BJ (cell line): ENCODE results near the gene IPO11. TPM values are rescaled to one million over a fixed set of nuclear protein-coding genes. Genes with fewer than 3 reads are reported as not detected.
"Not testable (repeated sequence)": the region's sequence is repeated elsewhere in the genome, so short reads cannot be mapped to it uniquely, and the experiment has no call there.

Source experiments
- CTCF ChIA-PET: fragments of 350-600 bp; formaldehyde crosslinking; extraction: SDS; loops from one replicate; lab custom pipeline; 2021; ENCODE audit warnings: antibody characterized with exemption, inconsistent platforms; lab: Yijun Ruan, JAX
- POLR2A ChIA-PET: fragments of 300-600 bp; sonication (Branson Sonifier 250); formaldehyde crosslinking; extraction: SDS; loops from one replicate; lab custom pipeline; 2021; ENCODE audit warnings: antibody characterized with exemption; lab: Charles Lee
- DNase-seq: peaks from one replicate; pipeline ENCODE4 v3.0.0-alpha.2; 2011; ENCODE audit warnings: low read depth
- H3K27me3 ChIP-seq: 2 replicates; pipeline ENCODE4 v1.6.0; 2011; ENCODE audit warnings: low read length; ENCODE audit not compliant: control insufficient read depth, insufficient read depth
- H3K36me3 ChIP-seq: 2 replicates; pipeline ENCODE4 v1.5.1; 2011; ENCODE audit warnings: low read length; ENCODE audit not compliant: control insufficient read depth, insufficient read depth
- H3K4me3 ChIP-seq: 2 replicates; pipeline ENCODE4 v1.5.1; 2011; ENCODE audit warnings: low read depth, mild to moderate bottlenecking, control low read depth, low read length
- polyA plus RNA-seq: library from polyadenylated mRNA; depleted of rRNA; stranded (reverse); fragments of >200 nt; gene quantifications from 2 replicates; pipeline ENCODE4 v1.2.3, GENCODE V29; 2011
- TF ChIP-seq, protein P1 (sequence below): IDR thresholded peaks from 2 replicates; pipeline ENCODE4 v1.5.1; 2011; ENCODE audit warnings: low read depth, mild to moderate bottlenecking, control low read depth, inconsistent platforms, low read length, moderate library complexity; ENCODE audit not compliant: insufficient read depth

The IPO11 gene
- polyA plus RNA-seq, 1 experiment, result 25.7 TPM

DNA sequence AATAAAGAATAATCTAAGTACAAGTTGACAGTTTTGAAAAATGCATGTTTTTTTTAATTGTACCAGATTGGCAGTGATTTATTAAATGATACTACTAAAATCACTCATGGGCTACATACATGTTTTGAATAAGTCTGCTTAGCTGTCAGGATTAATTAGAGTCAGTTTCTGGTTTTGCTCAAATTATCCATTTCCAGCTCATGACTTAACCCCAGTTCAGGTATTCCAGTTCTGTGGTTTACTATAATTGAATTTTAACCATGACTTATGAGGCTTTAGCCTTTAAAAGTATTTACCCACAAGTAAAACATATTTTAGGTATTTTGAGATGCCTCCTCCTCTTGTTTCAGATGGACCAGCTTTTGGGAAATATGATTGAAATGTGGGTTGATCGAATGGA is 148.2 kb downstream of the IPO11 start:
- POLR2A ChIA-PET, result no interaction called here
- TF ChIP-seq, protein P1, sequence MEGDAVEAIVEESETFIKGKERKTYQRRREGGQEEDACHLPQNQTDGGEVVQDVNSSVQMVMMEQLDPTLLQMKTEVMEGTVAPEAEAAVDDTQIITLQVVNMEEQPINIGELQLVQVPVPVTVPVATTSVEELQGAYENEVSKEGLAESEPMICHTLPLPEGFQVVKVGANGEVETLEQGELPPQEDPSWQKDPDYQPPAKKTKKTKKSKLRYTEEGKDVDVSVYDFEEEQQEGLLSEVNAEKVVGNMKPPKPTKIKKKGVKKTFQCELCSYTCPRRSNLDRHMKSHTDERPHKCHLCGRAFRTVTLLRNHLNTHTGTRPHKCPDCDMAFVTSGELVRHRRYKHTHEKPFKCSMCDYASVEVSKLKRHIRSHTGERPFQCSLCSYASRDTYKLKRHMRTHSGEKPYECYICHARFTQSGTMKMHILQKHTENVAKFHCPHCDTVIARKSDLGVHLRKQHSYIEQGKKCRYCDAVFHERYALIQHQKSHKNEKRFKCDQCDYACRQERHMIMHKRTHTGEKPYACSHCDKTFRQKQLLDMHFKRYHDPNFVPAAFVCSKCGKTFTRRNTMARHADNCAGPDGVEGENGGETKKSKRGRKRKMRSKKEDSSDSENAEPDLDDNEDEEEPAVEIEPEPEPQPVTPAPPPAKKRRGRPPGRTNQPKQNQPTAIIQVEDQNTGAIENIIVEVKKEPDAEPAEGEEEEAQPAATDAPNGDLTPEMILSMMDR, result no peak
- no peak overlapping the region for H3K4me3 ChIP-seq
- CTCF ChIA-PET, result no interaction called here
- H3K27me3 ChIP-seq, result no peaks in the 10 kb centered on the region
- H3K36me3 ChIP-seq, result no peaks in the 10 kb centered on the region
- DNase-seq, result no peak

GRCh38 chr5:62561896-62562295 is 149.3 kb downstream of the IPO11 start:
- no peaks in the 10 kb centered on the region for H3K27me3 ChIP-seq
- ChIA-PET CTCF (no interaction called here), POLR2A (no interaction called here)

DNA sequence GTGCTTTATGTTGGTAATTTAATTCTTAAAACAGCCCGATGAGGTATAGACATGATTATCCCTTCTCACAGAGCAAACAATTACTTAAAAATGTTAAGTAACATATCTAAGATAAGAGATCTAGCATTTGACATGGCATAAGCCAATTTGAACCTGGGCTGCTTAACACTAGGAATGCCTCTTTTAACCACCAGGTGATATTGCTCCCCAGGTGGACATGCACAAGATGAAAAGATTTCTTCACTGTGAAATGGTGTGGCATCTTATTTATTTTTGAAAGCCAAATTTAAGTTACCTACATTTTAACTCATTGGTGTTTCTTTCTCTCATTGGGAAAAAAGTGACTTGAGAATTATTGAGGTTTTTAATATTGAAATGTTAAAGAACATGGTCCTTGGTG is 150.3 kb downstream of the IPO11 start:
- no peaks in the 10 kb centered on the region for H3K36me3 ChIP-seq
- POLR2A ChIA-PET, result no interaction called here
- TF ChIP-seq, protein P1, result no peak
- no peaks in the 10 kb centered on the region for H3K27me3 ChIP-seq
- DNase-seq, result no peak
- CTCF ChIA-PET, result no interaction called here
- no peak overlapping the region for H3K4me3 ChIP-seq

More at GRCh38 chr5:62561896-62562295, 149.3 kb downstream of the IPO11 start:
- TF ChIP-seq, protein P1, result no peak
- DNase-seq, result no peak
- H3K36me3 ChIP-seq, result no peaks in the 10 kb centered on the region
- no peak overlapping the region for H3K4me3 ChIP-seq

DNA sequence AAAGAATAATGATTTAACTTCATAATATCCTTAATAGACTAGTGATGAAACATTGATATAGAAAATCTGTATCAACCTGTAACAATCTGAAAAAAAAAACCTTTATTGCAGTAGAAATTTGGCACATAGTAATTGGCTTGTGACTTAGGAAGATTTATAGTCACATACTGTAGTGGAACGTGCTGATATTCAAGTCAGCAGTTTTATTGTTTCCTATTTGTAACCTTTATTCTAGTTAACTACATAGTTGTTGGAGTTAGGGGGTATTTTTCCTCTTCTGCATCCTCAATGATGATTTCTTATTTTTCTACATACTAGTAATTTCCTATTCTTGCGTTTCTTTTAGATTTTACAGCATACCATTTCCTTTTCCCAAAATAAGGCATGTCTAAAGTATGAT is 151.5 kb downstream of the IPO11 start:
- CTCF ChIA-PET, result no interaction called here
- DNase-seq, result no peak
- H3K4me3 ChIP-seq, result no peak overlapping the region
- no peaks in the 10 kb centered on the region for H3K36me3 ChIP-seq
- POLR2A ChIA-PET, result no interaction called here
- H3K27me3 ChIP-seq, result no peaks in the 10 kb centered on the region
- TF ChIP-seq, protein P1, result no peak

GRCh38 chr5:62565740-62566139 is 153.2 kb downstream of the IPO11 start:
- H3K27me3 ChIP-seq, DNase-seq, H3K36me3 ChIP-seq, H3K4me3 ChIP-seq, POLR2A ChIA-PET, CTCF ChIA-PET: not testable (repeated sequence)

- no peak for DNase-seq
- Histone ChIP-seq H3K36me3 (no peaks in the 10 kb centered on the region; the same call in 1 of the 2 replicates), H3K27me3 (no peaks in the 10 kb centered on the region), H3K4me3 (no peak overlapping the region)
- TF ChIP-seq, protein P1, result no peak
- CTCF ChIA-PET, result interaction anchor here (1.2 kb wide), 1 partner anchor 10 kb away, joined by 3 read pairs; no protein-coding TSS in a partner anchor
- POLR2A ChIA-PET, result no interaction called here
These were observed 155.6 kb downstream of the IPO11 start for GRCh38 chr5:62568143-62568542.
